GM12878 (cell line): ENCODE data around the gene BAZ2A. TPM values are rescaled to one million over a fixed set of nuclear protein-coding genes. Genes with fewer than 3 reads are reported as not detected.

Experiments
- ATAC-seq: fragments of 200-7000 bp; cut with Tn5 transposase; 3 replicates; pipeline ENCODE4 v1.9.1; 2020; ENCODE audit warnings: mild to moderate bottlenecking, moderate library complexity
- BruUV-seq: library from RNA; stranded (reverse); fragments of 400-500 nt; replicated peaks from 2 replicates; lab custom pipeline; 2021; lab: Mats Ljungman, UMichigan
- CTCF ChIA-PET: fragments of 300-600 bp; sonication (Branson Sonifier 250); formaldehyde crosslinking; extraction: SDS; loops from one replicate; lab custom pipeline; 2021; ENCODE audit warnings: inconsistent platforms; lab: Yijun Ruan, JAX
- POLR2A ChIA-PET: fragments of 350-600 bp; formaldehyde crosslinking; extraction: SDS; loops from one replicate; lab custom pipeline; 2021; ENCODE audit warnings: inconsistent platforms; lab: Charles Lee
- RAD21 ChIA-PET: fragments of 300-600 bp; sonication (Branson Sonifier 250); formaldehyde crosslinking; loops from one replicate; lab custom pipeline; 2023; ENCODE audit warnings: antibody characterized with exemption; ENCODE audit not compliant: unreplicated experiment; lab: Charles Lee
- SMC1A ChIA-PET: fragments of 300-600 bp; sonication (Branson Sonifier 250); formaldehyde crosslinking; loops from one replicate; lab custom pipeline; 2023; ENCODE audit not compliant: unreplicated experiment, uncharacterized antibody; lab: Charles Lee
- DNase-seq: peaks from one replicate; pipeline ENCODE4 v3.0.0-alpha.2; 2011; ENCODE audit warnings: low read depth, low spot score
- FAIRE-seq: peaks from 3 replicates; lab custom pipeline; 2011; peaks lifted over from hg19 to GRCh38; lab: Jason Lieb, UNC
- H2AFZ ChIP-seq: 2 replicates; pipeline ENCODE4 v1.6.0; 2011; ENCODE audit warnings: low read depth, low read length, control low read depth; ENCODE audit not compliant: control insufficient read depth
- H3K27ac ChIP-seq: 2 replicates; pipeline ENCODE4 v1.5.1; 2011; ENCODE audit warnings: control low read depth; ENCODE audit not compliant: control insufficient read depth, insufficient read depth
- H3K27me3 ChIP-seq, 2 experiments: replicated peaks in 1 of 2; 2 replicates each; pipeline versions ENCODE4 v1.6.0 to v1.6.1; 2011; ENCODE audit warnings: low read length in 1 of 2; ENCODE audit not compliant: control insufficient read depth in 2 of 2, insufficient read depth in 2 of 2
- H3K36me3 ChIP-seq, 2 experiments: 2 replicates each; pipeline ENCODE4 v1.5.1; 2011; ENCODE audit warnings: low read length in 1 of 2; ENCODE audit not compliant: control insufficient read depth in 2 of 2, insufficient read depth in 2 of 2
- H3K4me1 ChIP-seq: 2 replicates; pipeline ENCODE4 v1.6.1; 2011; ENCODE audit warnings: mild to moderate bottlenecking, low read length, moderate library complexity, mixed read lengths; ENCODE audit not compliant: control insufficient read depth, insufficient read depth
- H3K4me2 ChIP-seq: 2 replicates; pipeline ENCODE4 v1.6.0; 2011; ENCODE audit warnings: control low read depth; ENCODE audit not compliant: control insufficient read depth, insufficient read depth
- H3K4me3 ChIP-seq: fragments of 200-600 bp; sonication (generic); 2 replicates; pipeline ENCODE4 v1.5.1; 2016
- H3K79me2 ChIP-seq: 2 replicates; pipeline ENCODE4 v1.6.0; 2011; ENCODE audit warnings: low read length; ENCODE audit not compliant: control insufficient read depth, insufficient read depth
- H3K9ac ChIP-seq: 2 replicates; pipeline ENCODE4 v1.8.0; 2011; ENCODE audit warnings: low read length, control low read depth, mixed read lengths; ENCODE audit not compliant: control insufficient read depth, insufficient read depth
- H3K9me3 ChIP-seq: replicated peaks from 3 replicates; pipeline ENCODE4 v1.5.1; 2011; ENCODE audit warnings: mild to moderate bottlenecking, low read length; ENCODE audit not compliant: control insufficient read depth, insufficient read depth
- H4K20me1 ChIP-seq: 2 replicates; pipeline ENCODE4 v1.6.0; 2011; ENCODE audit not compliant: control insufficient read depth, insufficient read depth
- CEBPZ ChIP-seq: fragments of 150-350 bp; IDR thresholded peaks from 2 replicates; pipeline ENCODE4 v1.6.1; 2016; ENCODE audit warnings: low read depth, low read length
- JUNB ChIP-seq: IDR thresholded peaks from 2 replicates; pipeline ENCODE4 v1.6.1; 2016; ENCODE audit warnings: antibody characterized with exemption, mild to moderate bottlenecking
- LARP7 ChIP-seq: fragments of 450-650 bp; IDR thresholded peaks from 2 replicates; pipeline ENCODE4 v1.6.1; 2017; ENCODE audit warnings: mild to moderate bottlenecking
- MYC ChIP-seq: IDR thresholded peaks from 2 replicates; pipeline ENCODE4 v1.6.1; 2011; ENCODE audit warnings: mild to moderate bottlenecking, low read length, moderate library complexity, inconsistent platforms; ENCODE audit not compliant: insufficient read depth, insufficient replicate concordance, insufficient read length, severe bottlenecking
- NR2F1 ChIP-seq: fragments of 450-650 bp; conservative IDR thresholded peaks from 2 replicates; pipeline ENCODE4 v1.6.1; 2017; ENCODE audit warnings: mild to moderate bottlenecking
- PKNOX1 ChIP-seq: fragments of 450-650 bp; IDR thresholded peaks from 2 replicates; pipeline ENCODE4 v1.6.1; 2016; ENCODE audit warnings: mild to moderate bottlenecking
- RUNX3 ChIP-seq: IDR thresholded peaks from 2 replicates; pipeline ENCODE4 v1.6.1; 2012; ENCODE audit warnings: low read length, inconsistent platforms
- SMARCA5 ChIP-seq: fragments of 450-650 bp; IDR thresholded peaks from 2 replicates; pipeline ENCODE4 v1.6.1; 2017; ENCODE audit warnings: mild to moderate bottlenecking
- WRNIP1 ChIP-seq: IDR thresholded peaks from 2 replicates; pipeline ENCODE4 v1.6.1; 2011; ENCODE audit warnings: low read depth, low read length, improper control_type of control experiment, borderline replicate concordance
- WGBS: methylation state at CpG from one replicate; pipeline ENCODE4 v1.1.6; 2016; ENCODE audit warnings: low lambda C conversion rate; ENCODE audit not compliant: insufficient replicate concordance, insufficient coverage; ENCODE audit errors: missing lambda C conversion rate; 5-methylcytosine and 5-hydroxymethylcytosine counted together
- in situ Hi-C: fragments of 300-500 bp; cut with MboI; formaldehyde crosslinking; loops from 9 replicates; pipeline ENCODE4 v1.14.3; 2018; ENCODE audit warnings: mixed read lengths
- intact Hi-C: fragments of 100-400 bp; cut with micrococcal nuclease; formaldehyde crosslinking; loops from one replicate; pipeline ENCODE4 v1.14.2; 2022; ENCODE audit not compliant: unreplicated experiment
- polyA plus RNA-seq, 11 experiments: library from polyadenylated mRNA; depleted of rRNA in 4 of 11; unstranded in 6 of 11; stranded (reverse) in 5 of 11; fragments of >200 nt; fragmentation: Nextera tagmentation in 4 of 11; fragmentation: Illumina TruSeq in 1 of 11; extraction: Ambion mirVana in 4 of 11; extraction: Trizol in 1 of 11; gene quantifications; 1 replicate in 1 of 11; 2 replicates in 10 of 11; pipeline versions ENCODE4 v1.2.1 to v1.2.3, GENCODE V29; 2011 to 2016; ENCODE audit warnings: inconsistent platforms in 2 of 11, missing spikeins in 2 of 11, low read depth in 1 of 11
- total RNA-seq, 4 experiments: library from RNA; depleted of rRNA in 3 of 4; stranded (reverse); fragments of >200 nt in 3 of 4; fragmentation: Illumina TruSeq in 1 of 4; extraction: Trizol in 1 of 4; gene quantifications; 2 replicates each; pipeline versions ENCODE4 v1.2.1 to v1.2.3, GENCODE V29; 2013 to 2021

BAZ2A gene
- total and polyA plus RNA-seq, 10 of the 15 experiments (the other 5 are each of a cell fraction or from before 2014, with no cell fraction given): 4.8 to 90.2 (median 29.9) TPM

DNA sequence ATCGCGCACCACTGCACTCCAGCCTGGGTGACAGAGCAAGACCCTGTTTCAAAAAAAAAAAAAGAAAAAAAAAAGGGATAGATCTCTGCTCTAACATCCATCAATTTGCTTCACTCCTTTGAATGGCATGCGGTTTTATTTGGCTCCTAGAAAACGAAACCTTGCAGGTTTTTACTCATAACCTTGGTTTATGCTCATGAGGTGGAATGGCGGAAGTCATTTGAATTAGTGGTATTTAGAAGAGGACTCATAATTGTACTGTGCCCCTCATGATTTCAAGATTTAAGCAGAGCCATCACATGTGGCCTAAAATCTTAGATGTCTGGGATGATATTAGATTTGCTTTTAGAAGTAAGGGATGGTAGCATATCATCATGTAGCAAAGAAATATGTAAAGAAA is 79.1 kb downstream of the BAZ2A start:
- ChIA-PET CTCF (no interaction called here), SMC1A (no interaction called here), POLR2A (interaction anchor here (0.7 kb wide), 1 partner anchor 74 kb away, joined by 3 read pairs; no protein-coding TSS in a partner anchor), RAD21 (interaction anchor here (1.0 kb wide), 1 partner anchor 10 kb away, joined by 3 read pairs; no protein-coding TSS in a partner anchor)
- Histone ChIP-seq H4K20me1 (no peaks in the 10 kb centered on the region), H3K27me3 (no peaks in the 10 kb centered on the region), H3K9me3 (no peaks in the 10 kb centered on the region), H3K4me2 (peak overlapping the region; percentile 42; the same call in 1 of the 2 replicates), H3K4me1 (0 out of 2 replicates have a peak, but pooled peaks cover 4% of the 10 kb centered on the region), H2AFZ (no peak overlapping the region), H3K79me2 (no peaks in the 10 kb centered on the region), H3K4me3 (no peak overlapping the region), H3K9ac (no peak overlapping the region), H3K36me3 (no peaks in the 10 kb centered on the region), H3K27ac (no peak overlapping the region)
- DNase-seq (no peak), ATAC-seq (peak; percentile 52), FAIRE-seq (no peak)
- in situ Hi-C loops: no loop called here
- 57% methylated on average over 5 of the region's 5 CpGs for WGBS
- TF ChIP-seq NR2F1 (no peak), JUNB (peak; percentile 47), WRNIP1 (no peak), LARP7 (no peak), PKNOX1 (peak; percentile 18; the same call in 1 of the 2 replicates), RUNX3 (peak; percentile 60; the same call in 1 of the 2 replicates), CEBPZ (no peak), SMARCA5 (no peak), MYC (no peak)
- intact Hi-C loops: no loop called here
- no TSS peak for BruUV-seq
